H1 (cell line): ENCODE results near the gene KTI12. TPM values are rescaled to one million over a fixed set of nuclear protein-coding genes. Genes with fewer than 3 reads are reported as not detected.
A peak's percentile ranks its signal among the peaks of the same experiment; 100 is the strongest.

Experiments used
- CTCF ChIA-PET: fragments of 300-600 bp; sonication (Branson Sonifier 250); formaldehyde crosslinking; loops from one replicate; lab custom pipeline; 2021; ENCODE audit not compliant: partially characterized antibody; lab: Charles Lee
- POLR2A ChIA-PET: fragments of 300-600 bp; sonication (Branson Sonifier 250); formaldehyde crosslinking; loops from one replicate; lab custom pipeline; 2021; ENCODE audit warnings: inconsistent platforms; ENCODE audit not compliant: partially characterized antibody; lab: Charles Lee
- DNase-seq, 2 experiments: peaks; one replicate each; pipeline versions ENCODE4 v3.0.0 to v3.0.0-alpha.2; 2010 to 2022; ENCODE audit warnings: low spot score in 2 of 2, low read depth in 1 of 2, mixed read lengths in 1 of 2
- FAIRE-seq: peaks from 2 replicates; lab custom pipeline; 2011; peaks lifted over from hg19 to GRCh38; lab: Jason Lieb, UNC
- H2AFZ ChIP-seq: 2 replicates; pipeline ENCODE4 v1.8.1; 2012; ENCODE audit warnings: low read length, inconsistent platforms
- H2AK5ac ChIP-seq: 2 replicates; pipeline ENCODE4 v1.6.1; 2013; ENCODE audit warnings: low read depth, low read length
- H2BK120ac ChIP-seq: replicated peaks from 2 replicates; pipeline ENCODE3; 2013; ENCODE audit warnings: low read depth, low read length, inconsistent platforms
- H2BK12ac ChIP-seq: 2 replicates; pipeline ENCODE4 v1.6.1; 2013; ENCODE audit warnings: low read depth, low read length
- H2BK15ac ChIP-seq: 2 replicates; pipeline ENCODE4 v1.6.1; 2013; ENCODE audit warnings: low read length
- H2BK20ac ChIP-seq: 2 replicates; pipeline ENCODE4 v1.6.1; 2013; ENCODE audit warnings: low read length
- H2BK5ac ChIP-seq: 2 replicates; pipeline ENCODE4 v1.6.1; 2013; ENCODE audit warnings: low read depth, low read length
- H3K14ac ChIP-seq: 2 replicates; pipeline ENCODE4 v1.6.1; 2013; ENCODE audit warnings: inconsistent platforms; ENCODE audit not compliant: insufficient read length
- H3K18ac ChIP-seq: 2 replicates; pipeline ENCODE4 v1.6.1; 2013; ENCODE audit warnings: low read length; ENCODE audit errors: extremely low read depth
- H3K23ac ChIP-seq: 2 replicates; pipeline ENCODE4 v1.6.1; 2013; ENCODE audit warnings: inconsistent platforms; ENCODE audit not compliant: insufficient read length
- H3K23me2 ChIP-seq: 2 replicates; pipeline ENCODE4 v1.6.1; 2013; ENCODE audit warnings: low read depth, low read length
- H3K27ac ChIP-seq: 2 replicates; pipeline ENCODE4 v1.6.1; 2011; ENCODE audit warnings: low read depth, low read length, inconsistent platforms
- H3K27me3 ChIP-seq, 4 experiments: replicated peaks in 1 of 4; 1 replicate in 1 of 4; 2 replicates in 3 of 4; pipeline versions ENCODE4 v1.6.1 to v1.8.1; 2011 to 2013; ENCODE audit warnings: low read length in 3 of 4, mild to moderate bottlenecking in 3 of 4, inconsistent platforms in 2 of 4, mixed read lengths in 2 of 4, moderate library complexity in 1 of 4; ENCODE audit not compliant: control insufficient read depth in 3 of 4, insufficient read depth in 3 of 4; ENCODE audit errors: extremely low read depth in 1 of 4
- H3K36me3 ChIP-seq, 4 experiments: 2 replicates each; pipeline versions ENCODE4 v1.6.1 to v1.8.1; 2011 to 2013; ENCODE audit warnings: mild to moderate bottlenecking in 4 of 4, low read length in 3 of 4, moderate library complexity in 2 of 4, control low read depth in 1 of 4, inconsistent platforms in 1 of 4; ENCODE audit not compliant: insufficient read depth in 4 of 4, control insufficient read depth in 2 of 4
- H3K4ac ChIP-seq: replicated peaks from 2 replicates; pipeline ENCODE3; 2013; ENCODE audit warnings: low read length, low read depth, mixed read lengths, inconsistent platforms; ENCODE audit not compliant: insufficient read length
- H3K4me1 ChIP-seq, 4 experiments: replicated peaks in 1 of 4; 1 replicate in 1 of 4; 2 replicates in 3 of 4; pipeline versions ENCODE4 v1.6.1 to v1.8.1; 2011 to 2013; ENCODE audit warnings: low read length in 3 of 4, inconsistent platforms in 2 of 4, mixed read lengths in 1 of 4; ENCODE audit not compliant: insufficient read depth in 4 of 4, control insufficient read depth in 3 of 4
- H3K4me2 ChIP-seq, 2 experiments: 2 replicates each; pipeline versions ENCODE4 v1.6.1 to v1.8.1; 2011 to 2013; ENCODE audit warnings: low read depth in 2 of 2, low read length in 2 of 2, control low read depth in 1 of 2, inconsistent platforms in 1 of 2, mild to moderate bottlenecking in 1 of 2; ENCODE audit not compliant: insufficient read depth in 1 of 2
- H3K4me3 ChIP-seq, 4 experiments: fragments of 200-600, 300-600 bp in 1 of 4; sonication (generic), shearing (Covaris generic), sonication (Bioruptor Twin) in 1 of 4; 2 replicates each; pipeline versions ENCODE4 v1.5.1 to v1.8.1; 2011 to 2016; ENCODE audit warnings: low read length in 4 of 4, low read depth in 3 of 4, control low read depth in 2 of 4, inconsistent platforms in 2 of 4, mild to moderate bottlenecking in 2 of 4, mixed read lengths in 1 of 4, moderate library complexity in 1 of 4; ENCODE audit not compliant: insufficient read depth in 2 of 4; ENCODE audit errors: extremely low read depth in 1 of 4
- H3K56ac ChIP-seq: replicated peaks from 2 replicates; pipeline ENCODE3; 2013; ENCODE audit warnings: low read depth, mild to moderate bottlenecking, mixed read lengths, low read length, inconsistent platforms; ENCODE audit not compliant: insufficient read length
- H3K79me1 ChIP-seq: 2 replicates; pipeline ENCODE4 v1.6.1; 2013; ENCODE audit warnings: low read depth, low read length, control low read depth
- H3K79me2 ChIP-seq, 2 experiments: 2 replicates each; pipeline versions ENCODE4 v1.6.1 to v1.8.1; 2012 to 2013; ENCODE audit warnings: low read length in 2 of 2, mild to moderate bottlenecking in 2 of 2, inconsistent platforms in 1 of 2; ENCODE audit not compliant: insufficient read depth in 2 of 2, control insufficient read depth in 1 of 2
- H3K9ac ChIP-seq, 4 experiments: replicated peaks in 1 of 4; 1 replicate in 1 of 4; 2 replicates in 3 of 4; pipeline versions ENCODE4 v1.6.1 to v1.8.1; 2011 to 2013; ENCODE audit warnings: low read depth in 3 of 4, low read length in 3 of 4, control low read depth in 2 of 4, mild to moderate bottlenecking in 2 of 4, moderate library complexity in 2 of 4, inconsistent platforms in 1 of 4; ENCODE audit errors: extremely low read depth in 1 of 4
- H3K9me3 ChIP-seq, 2 experiments: 2 replicates each; pipeline versions ENCODE4 v1.6.1 to v1.8.1; 2012 to 2013; ENCODE audit warnings: mild to moderate bottlenecking in 2 of 2, moderate library complexity in 2 of 2, control low read depth in 1 of 2, inconsistent platforms in 1 of 2, low read depth in 1 of 2, low read length in 1 of 2, mixed read lengths in 1 of 2; ENCODE audit not compliant: insufficient read depth in 2 of 2
- H4K20me1 ChIP-seq, 2 experiments: replicated peaks in 1 of 2; 2 replicates each; pipeline versions ENCODE3 to v1.8.1; 2011 to 2013; ENCODE audit warnings: inconsistent platforms in 2 of 2, low read length in 2 of 2, mild to moderate bottlenecking in 1 of 2; ENCODE audit not compliant: insufficient read depth in 2 of 2, control insufficient read depth in 1 of 2
- H4K5ac ChIP-seq: 2 replicates; pipeline ENCODE4 v1.6.1; 2013; ENCODE audit warnings: low read length, low read depth, mixed read lengths, inconsistent platforms; ENCODE audit not compliant: insufficient read length
- H4K8ac ChIP-seq: 2 replicates; pipeline ENCODE4 v1.8.0; 2013; ENCODE audit warnings: mild to moderate bottlenecking, moderate library complexity, low read length, inconsistent platforms; ENCODE audit not compliant: insufficient read depth; ENCODE audit errors: extremely low read depth
- H4K91ac ChIP-seq: replicated peaks from 2 replicates; pipeline ENCODE3; 2013; ENCODE audit warnings: low read length, mixed read lengths, inconsistent platforms; ENCODE audit not compliant: insufficient read length
- BACH1 ChIP-seq: IDR thresholded peaks from 2 replicates; pipeline ENCODE4 v1.6.1; 2012; ENCODE audit warnings: low read length, improper control_type of control experiment
- CBX5 ChIP-seq: fragments of 300-800, 300-1000 bp; sonication (generic); IDR thresholded peaks from 2 replicates; pipeline ENCODE4 v1.7.1; 2016; ENCODE audit warnings: antibody characterized with exemption, low read length, low read depth
- CEBPB ChIP-seq: IDR thresholded peaks from 2 replicates; pipeline ENCODE4 v1.6.1; 2012; ENCODE audit warnings: low read depth, low read length
- CREB1 ChIP-seq: IDR thresholded peaks from 2 replicates; pipeline ENCODE4 v1.6.1; 2012; ENCODE audit warnings: inconsistent platforms
- CTBP2 ChIP-seq: IDR thresholded peaks from 2 replicates; pipeline ENCODE4 v1.7.0; 2011; ENCODE audit warnings: borderline replicate concordance, mild to moderate bottlenecking, moderate library complexity, mixed read lengths, low read length; ENCODE audit not compliant: insufficient read depth, insufficient read length
- GABPA ChIP-seq: IDR thresholded peaks from 2 replicates; pipeline ENCODE4 v1.6.1; 2011; ENCODE audit warnings: mild to moderate bottlenecking, low read length, moderate library complexity, borderline replicate concordance; ENCODE audit not compliant: insufficient read depth
- GTF2F1 ChIP-seq: IDR thresholded peaks from 2 replicates; pipeline ENCODE4 v1.6.1; 2012; ENCODE audit warnings: low read depth, low read length, improper control_type of control experiment, borderline replicate concordance
- MAFK ChIP-seq: IDR thresholded peaks from 2 replicates; pipeline ENCODE4 v1.6.1; 2012; ENCODE audit warnings: low read depth, mild to moderate bottlenecking, improper control_type of control experiment, low read length
- NRF1 ChIP-seq: IDR thresholded peaks from 2 replicates; pipeline ENCODE4 v1.6.1; 2011; ENCODE audit warnings: mild to moderate bottlenecking, low read depth, low read length, improper control_type of control experiment
- PHF8 ChIP-seq: fragments of 200-600 bp; sonication (generic); conservative IDR thresholded peaks from 2 replicates; pipeline ENCODE4 v1.7.1; 2012; ENCODE audit warnings: low read depth, mild to moderate bottlenecking, inconsistent platforms, low read length, moderate library complexity
- POLR2AphosphoS5 ChIP-seq: IDR thresholded peaks from 2 replicates; pipeline ENCODE4 v1.6.1; 2011; ENCODE audit warnings: low read depth, low read length
- POU5F1 ChIP-seq: IDR thresholded peaks from 2 replicates; pipeline ENCODE4 v1.6.1; 2011; ENCODE audit warnings: low read depth, mild to moderate bottlenecking, low read length, moderate library complexity
- SIX5 ChIP-seq: IDR thresholded peaks from 2 replicates; pipeline ENCODE4 v1.6.1; 2011; ENCODE audit warnings: mild to moderate bottlenecking, low read depth, low read length
- SP2 ChIP-seq: IDR thresholded peaks from 2 replicates; pipeline ENCODE4 v1.6.1; 2012; ENCODE audit warnings: mild to moderate bottlenecking, low read length, inconsistent platforms
- WGBS, 2 experiments: shearing (Covaris generic) in 1 of 2; methylation state at CpG; one replicate each; pipeline versions ENCODE4 v1.1.6 to v1.1.7; 2013 to 2015; ENCODE audit warnings: low lambda C conversion rate in 2 of 2, mixed read lengths in 2 of 2, inconsistent platforms in 1 of 2, low coverage in 1 of 2, missing lambda C conversion rate in 1 of 2; ENCODE audit not compliant: insufficient replicate concordance in 2 of 2, insufficient coverage in 1 of 2, insufficient read length in 1 of 2; ENCODE audit errors: extremely low coverage in 1 of 2, missing lambda C conversion rate in 1 of 2; 5-methylcytosine and 5-hydroxymethylcytosine counted together
- polyA plus RNA-seq, 7 experiments: library from polyadenylated mRNA; depleted of rRNA in 3 of 7; stranded (reverse) in 5 of 7; unstranded in 2 of 7; fragments of >200 nt in 5 of 7; fragments of 200-250 nt in 2 of 7; gene quantifications; 1 replicate in 5 of 7; 2 replicates in 1 of 7; 4 replicates in 1 of 7; pipeline versions ENCODE4 v1.2.1 to v1.2.3, GENCODE V29; 2011 to 2013; ENCODE audit warnings: missing spikeins in 2 of 7, mixed read lengths in 2 of 7
- total RNA-seq: library from RNA; stranded (reverse); fragmentation: NEBNext Ultra II Directional; extraction: Animal tissue kit (Norgen Biotek cat#: 25700); gene quantifications from 2 replicates; pipeline ENCODE4 v1.2.1, GENCODE V29; 2021

KTI12 gene
- total and polyA plus RNA-seq, 2 of the 8 experiments (the other 6 are each of a cell fraction or from before 2014, with no cell fraction given), result 7.5 to 16.2 TPM

GRCh38 chr1:51990478-51990965 is 43.1 kb downstream of the KTI12 start, which contains the start of gene RAB3B:
RAB3B (minus strand) TSS chr1:51990700; CDS start chr1:51977117, 13,583 bp downstream.
- Histone ChIP-seq H2BK15ac (peak within 1 kb of the TSS; percentile 53; the same call in 1 of the 2 replicates), H3K23ac (no peak within 1 kb of the TSS), H2BK20ac (peak within 1 kb of the TSS; percentile 94; the same call in 1 of the 2 replicates), H3K4me3 (peak within 1 kb of the TSS; percentile 43 to 96 (median 56)), H3K4ac (no peak within 1 kb of the TSS), H3K4me2 (peak within 1 kb of the TSS; percentile 76 to 91), H3K79me1 (peaks cover 6% of the 10 kb centered on the region), H3K79me2 (peaks cover 0 to 26% of the 10 kb centered on the region in 2 experiments; a peak in 3 of 4 replicates), H3K23me2 (peaks cover 11% of the 10 kb centered on the region), H2AK5ac (peak within 1 kb of the TSS; percentile 25; the same call in 1 of the 2 replicates), H2AFZ (peak within 1 kb of the TSS; percentile 86), H3K14ac (no peak within 1 kb of the TSS), H4K20me1 (no peaks in the 10 kb centered on the region), H4K91ac (no peak within 1 kb of the TSS), H3K27ac (peak within 1 kb of the TSS; percentile 73; the same call in 1 of the 2 replicates), H3K9ac (peak within 1 kb of the TSS; percentile 48 to 94 (median 60); a peak in 6 of 7 replicates), H3K18ac (no peak within 1 kb of the TSS; the same call in 1 of the 2 replicates), H2BK5ac (peak within 1 kb of the TSS; percentile 44; the same call in 1 of the 2 replicates), H2BK120ac (no peak within 1 kb of the TSS), H3K56ac (no peak within 1 kb of the TSS), H3K9me3 (no peaks in the 10 kb centered on the region), H3K27me3 (peaks cover 0 to 2% (median 0%) of the 10 kb centered on the region in 4 experiments; a peak in 2 of 7 replicates), H4K5ac (no peak within 1 kb of the TSS), H2BK12ac (peak within 1 kb of the TSS; percentile 77; the same call in 1 of the 2 replicates), H3K4me1 (peaks cover 1 to 9% (median 6%) of the 10 kb centered on the region in 4 experiments; a peak in 6 of 7 replicates), H3K36me3 (peaks cover 0 to 17% (median 0%) of the 10 kb centered on the region in 4 experiments; a peak in 2 of 8 replicates), H4K8ac (peak within 1 kb of the TSS; percentile 76)
- DNase-seq (peak; percentile 70 to 99), FAIRE-seq (no peak)
- POLR2A ChIA-PET, result interaction anchor here (0.9 to 2.3 kb wide), 8 partner anchors 9 to 146 kb away, joined by 3 to 8 read pairs (median 3); partner anchors contain the start of gene KTI12
- CTCF ChIA-PET, result interaction anchor here (1.4 kb wide), 1 partner anchor 9 kb away, joined by 3 read pairs; no protein-coding TSS in a partner anchor
- WGBS, 2 experiments, result 4% methylated on average over 15 of the region's 46 CpGs; no CpG with 5 or more reads in 1 of the 2 experiments
- TF ChIP-seq MAFK, result no peak
- TF ChIP-seq POLR2AphosphoS5, result peak; percentile 56; the same call in 1 of the 2 replicates
- no peak for TF ChIP-seq GTF2F1
- TF ChIP-seq BACH1, result no peak
- TF ChIP-seq CREB1, result no peak
- TF ChIP-seq CTBP2, result no peak
- peak; percentile 83 for TF ChIP-seq PHF8
- TF ChIP-seq NRF1, result no peak
- no peak for TF ChIP-seq GABPA
- no peak for TF ChIP-seq SP2
- TF ChIP-seq SIX5, result no peak
- no peak for TF ChIP-seq CBX5
- TF ChIP-seq CEBPB, result no peak
- TF ChIP-seq POU5F1, result no peak
